Liver (tissue), 9 donors: Measurements from ENCODE around the gene HJV. TPM values are rescaled to one million over a fixed set of nuclear protein-coding genes. Genes with fewer than 3 reads are reported as not detected.

Experiments used
- DNase-seq: peaks from one replicate; pipeline ENCODE4 v3.0.0-alpha.2; 2017; ENCODE audit warnings: low spot score
- H3K27ac ChIP-seq, 2 donors: one replicate each; pipeline ENCODE4 v1.7.0; 2013; ENCODE audit warnings: inconsistent platforms in 2 of 2, low read length in 2 of 2, control low read depth in 1 of 2, low read depth in 1 of 2, mild to moderate bottlenecking in 1 of 2
- H3K27me3 ChIP-seq, 4 donors: one replicate each; pipeline versions ENCODE4 v1.6.1 to v1.7.0; 2013; ENCODE audit warnings: low read length in 3 of 4, inconsistent platforms in 1 of 4, mild to moderate bottlenecking in 1 of 4, moderate library complexity in 1 of 4; ENCODE audit not compliant: control insufficient read depth in 4 of 4, insufficient read depth in 4 of 4
- H3K36me3 ChIP-seq, 4 donors: one replicate each; pipeline versions ENCODE4 v1.6.1 to v1.7.0; 2013; ENCODE audit warnings: low read length in 3 of 4, mild to moderate bottlenecking in 3 of 4, low read depth in 1 of 4, moderate library complexity in 1 of 4; ENCODE audit not compliant: control insufficient read depth in 4 of 4, insufficient read depth in 3 of 4
- H3K4me1 ChIP-seq, 4 donors: one replicate each; pipeline versions ENCODE4 v1.6.1 to v1.7.0; 2013; ENCODE audit warnings: low read length in 3 of 4, mild to moderate bottlenecking in 3 of 4, moderate library complexity in 1 of 4; ENCODE audit not compliant: control insufficient read depth in 4 of 4, insufficient read depth in 4 of 4
- H3K4me3 ChIP-seq, 3 donors: one replicate each; pipeline versions ENCODE4 v1.6.1 to v1.7.0; 2013; ENCODE audit warnings: low read length in 3 of 3, control low read depth in 1 of 3, low read depth in 1 of 3, mild to moderate bottlenecking in 1 of 3
- H3K9ac ChIP-seq, 2 donors: one replicate each; pipeline ENCODE4 v1.7.0; 2013; ENCODE audit warnings: low read length in 2 of 2, mild to moderate bottlenecking in 2 of 2, moderate library complexity in 2 of 2, control low read depth in 1 of 2, low read depth in 1 of 2
- H3K9me3 ChIP-seq, 4 donors: one replicate each; pipeline versions ENCODE4 v1.6.1 to v1.7.0; 2013; ENCODE audit warnings: low read length in 3 of 4; ENCODE audit not compliant: control insufficient read depth in 4 of 4
- EGR1 ChIP-seq, 2 donors: IDR thresholded peaks; 2 replicates each; pipeline ENCODE4 v1.6.1; 2016 to 2018; ENCODE audit warnings: antibody characterized with exemption in 2 of 2, low read depth in 2 of 2
- FOXA1 ChIP-seq: IDR thresholded peaks from 2 replicates; pipeline ENCODE4 v1.6.1; 2016; ENCODE audit warnings: antibody characterized with exemption
- FOXA2 ChIP-seq: IDR thresholded peaks from 2 replicates; pipeline ENCODE4 v1.6.1; 2016; ENCODE audit warnings: antibody characterized with exemption
- GABPA ChIP-seq, 2 donors: IDR thresholded peaks in 1 of 2; conservative IDR thresholded peaks in 1 of 2; 2 replicates each; pipeline ENCODE4 v1.6.1; 2016; ENCODE audit warnings: antibody characterized with exemption in 2 of 2, mild to moderate bottlenecking in 1 of 2, moderate library complexity in 1 of 2
- HNF4A ChIP-seq, 2 donors: conservative IDR thresholded peaks; 2 replicates each; pipeline ENCODE4 v1.6.1; 2016; ENCODE audit warnings: antibody characterized with exemption in 2 of 2, mild to moderate bottlenecking in 2 of 2
- HNF4G ChIP-seq: IDR thresholded peaks from 2 replicates; pipeline ENCODE4 v1.6.1; 2016; ENCODE audit warnings: antibody characterized with exemption
- JUND ChIP-seq, 2 donors: IDR thresholded peaks; 2 replicates each; pipeline ENCODE4 v1.6.1; 2016; ENCODE audit warnings: antibody characterized with exemption in 2 of 2
- MAX ChIP-seq: IDR thresholded peaks from 2 replicates; pipeline ENCODE4 v1.6.1; 2016; ENCODE audit warnings: antibody characterized with exemption
- NR2F2 ChIP-seq: IDR thresholded peaks from 2 replicates; pipeline ENCODE4 v1.6.1; 2016; ENCODE audit warnings: antibody characterized with exemption
- RAD21 ChIP-seq, 2 donors: IDR thresholded peaks; 2 replicates each; pipeline ENCODE4 v1.6.1; 2016; ENCODE audit warnings: antibody characterized with exemption in 2 of 2, mild to moderate bottlenecking in 2 of 2
- RXRA ChIP-seq, 2 donors: IDR thresholded peaks; 2 replicates each; pipeline ENCODE4 v1.6.1; 2017 to 2018; ENCODE audit warnings: antibody characterized with exemption in 2 of 2, mild to moderate bottlenecking in 1 of 2
- SP1 ChIP-seq: IDR thresholded peaks from 2 replicates; pipeline ENCODE4 v1.6.1; 2018; ENCODE audit warnings: antibody characterized with exemption, mild to moderate bottlenecking
- TAF1 ChIP-seq: conservative IDR thresholded peaks from 2 replicates; pipeline ENCODE4 v1.6.1; 2016; ENCODE audit warnings: antibody characterized with exemption, mild to moderate bottlenecking
- YY1 ChIP-seq: IDR thresholded peaks from 2 replicates; pipeline ENCODE4 v1.6.1; 2016; ENCODE audit warnings: antibody characterized with exemption, mild to moderate bottlenecking
- WGBS: extraction: QIAGEN DNeasy Blood & Tissue Kit; methylation state at CpG from one replicate; pipeline ENCODE4 v1.1.7; 2013; 5-methylcytosine and 5-hydroxymethylcytosine counted together
- polyA plus RNA-seq, 2 donors: library from polyadenylated mRNA; stranded (reverse) in 1 of 2; unstranded in 1 of 2; fragments of 200-250 nt in 1 of 2; fragments of >200 nt in 1 of 2; fragmentation: Nextera tagmentation in 1 of 2; extraction: Ambion mirVana in 1 of 2; gene quantifications; one replicate each; pipeline versions ENCODE4 v1.2.1 to v1.2.3, GENCODE V29; 2013 to 2015
- total RNA-seq, 2 donors: library from RNA; depleted of rRNA; stranded (reverse); fragments of >200 nt; gene quantifications; one replicate each; pipeline ENCODE4 v1.2.3, GENCODE V29; 2014
- TF ChIP-seq, protein P1 (sequence below): fragments of 150-350 bp; IDR thresholded peaks from 2 replicates; pipeline ENCODE4 v1.5.1; 2017; ENCODE audit warnings: improper control_type of control experiment, low read depth, low read length; ENCODE audit not compliant: missing input control
- TF ChIP-seq, protein P2 (sequence below): IDR thresholded peaks from 2 replicates; pipeline ENCODE4 v1.6.1; 2016; ENCODE audit warnings: antibody characterized with exemption
- TF ChIP-seq, protein P3 (sequence below): IDR thresholded peaks from 2 replicates; pipeline ENCODE4 v1.6.1; 2016; ENCODE audit warnings: antibody characterized with exemption, mild to moderate bottlenecking
- TF ChIP-seq, protein P4 (sequence below): IDR thresholded peaks from 2 replicates; pipeline ENCODE4 v1.6.1; 2016; ENCODE audit warnings: antibody characterized with exemption
- donor health status: healthy.
- donor health status: healthy.
- donor health status: healthy.
- donor health status: healthy.
- donor health status: healthy.

HJV gene
- total and polyA plus RNA-seq, 4 donors, result 68.0 to 138 (median 97.6) TPM

- WGBS, result 99% methylated on average over 1 of the region's 1 CpG
- H3K36me3 ChIP-seq, result peaks cover 1 to 5% (median 4%) of the 10 kb centered on the region in 4 donors
- H3K4me1 ChIP-seq, result peaks cover 10 to 39% (median 31%) of the 10 kb centered on the region in 4 donors
- H3K9me3 ChIP-seq, result no peaks in the 10 kb centered on the region
- no peak overlapping the region for H3K4me3 ChIP-seq
- no peak for DNase-seq
- H3K9ac ChIP-seq, result no peak overlapping the region
- no peak overlapping the region for H3K27ac ChIP-seq
- TF ChIP-seq RAD21 (IDR thresholded peaks at IDR 0.05) (no peak), RXRA (IDR thresholded peaks at IDR 0.05) (no peak), HNF4G (no peak), FOXA2 (no peak), HNF4A (conservative IDR thresholded peaks at IDR 0.05) (no peak), YY1 (no peak), TAF1 (no peak), GABPA (IDR thresholded peaks at IDR 0.05 in 1 of 2, conservative IDR thresholded peaks at IDR 0.05 in 1 of 2) (no peak), FOXA1 (no peak), JUND (IDR thresholded peaks at IDR 0.05) (no peak), SP1 (no peak), NR2F2 (no peak)
- TF ChIP-seq, protein P1, sequence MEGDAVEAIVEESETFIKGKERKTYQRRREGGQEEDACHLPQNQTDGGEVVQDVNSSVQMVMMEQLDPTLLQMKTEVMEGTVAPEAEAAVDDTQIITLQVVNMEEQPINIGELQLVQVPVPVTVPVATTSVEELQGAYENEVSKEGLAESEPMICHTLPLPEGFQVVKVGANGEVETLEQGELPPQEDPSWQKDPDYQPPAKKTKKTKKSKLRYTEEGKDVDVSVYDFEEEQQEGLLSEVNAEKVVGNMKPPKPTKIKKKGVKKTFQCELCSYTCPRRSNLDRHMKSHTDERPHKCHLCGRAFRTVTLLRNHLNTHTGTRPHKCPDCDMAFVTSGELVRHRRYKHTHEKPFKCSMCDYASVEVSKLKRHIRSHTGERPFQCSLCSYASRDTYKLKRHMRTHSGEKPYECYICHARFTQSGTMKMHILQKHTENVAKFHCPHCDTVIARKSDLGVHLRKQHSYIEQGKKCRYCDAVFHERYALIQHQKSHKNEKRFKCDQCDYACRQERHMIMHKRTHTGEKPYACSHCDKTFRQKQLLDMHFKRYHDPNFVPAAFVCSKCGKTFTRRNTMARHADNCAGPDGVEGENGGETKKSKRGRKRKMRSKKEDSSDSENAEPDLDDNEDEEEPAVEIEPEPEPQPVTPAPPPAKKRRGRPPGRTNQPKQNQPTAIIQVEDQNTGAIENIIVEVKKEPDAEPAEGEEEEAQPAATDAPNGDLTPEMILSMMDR, result no peak
- TF ChIP-seq, protein P2, sequence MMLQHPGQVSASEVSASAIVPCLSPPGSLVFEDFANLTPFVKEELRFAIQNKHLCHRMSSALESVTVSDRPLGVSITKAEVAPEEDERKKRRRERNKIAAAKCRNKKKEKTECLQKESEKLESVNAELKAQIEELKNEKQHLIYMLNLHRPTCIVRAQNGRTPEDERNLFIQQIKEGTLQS, result no peak
- TF ChIP-seq, protein P3, sequence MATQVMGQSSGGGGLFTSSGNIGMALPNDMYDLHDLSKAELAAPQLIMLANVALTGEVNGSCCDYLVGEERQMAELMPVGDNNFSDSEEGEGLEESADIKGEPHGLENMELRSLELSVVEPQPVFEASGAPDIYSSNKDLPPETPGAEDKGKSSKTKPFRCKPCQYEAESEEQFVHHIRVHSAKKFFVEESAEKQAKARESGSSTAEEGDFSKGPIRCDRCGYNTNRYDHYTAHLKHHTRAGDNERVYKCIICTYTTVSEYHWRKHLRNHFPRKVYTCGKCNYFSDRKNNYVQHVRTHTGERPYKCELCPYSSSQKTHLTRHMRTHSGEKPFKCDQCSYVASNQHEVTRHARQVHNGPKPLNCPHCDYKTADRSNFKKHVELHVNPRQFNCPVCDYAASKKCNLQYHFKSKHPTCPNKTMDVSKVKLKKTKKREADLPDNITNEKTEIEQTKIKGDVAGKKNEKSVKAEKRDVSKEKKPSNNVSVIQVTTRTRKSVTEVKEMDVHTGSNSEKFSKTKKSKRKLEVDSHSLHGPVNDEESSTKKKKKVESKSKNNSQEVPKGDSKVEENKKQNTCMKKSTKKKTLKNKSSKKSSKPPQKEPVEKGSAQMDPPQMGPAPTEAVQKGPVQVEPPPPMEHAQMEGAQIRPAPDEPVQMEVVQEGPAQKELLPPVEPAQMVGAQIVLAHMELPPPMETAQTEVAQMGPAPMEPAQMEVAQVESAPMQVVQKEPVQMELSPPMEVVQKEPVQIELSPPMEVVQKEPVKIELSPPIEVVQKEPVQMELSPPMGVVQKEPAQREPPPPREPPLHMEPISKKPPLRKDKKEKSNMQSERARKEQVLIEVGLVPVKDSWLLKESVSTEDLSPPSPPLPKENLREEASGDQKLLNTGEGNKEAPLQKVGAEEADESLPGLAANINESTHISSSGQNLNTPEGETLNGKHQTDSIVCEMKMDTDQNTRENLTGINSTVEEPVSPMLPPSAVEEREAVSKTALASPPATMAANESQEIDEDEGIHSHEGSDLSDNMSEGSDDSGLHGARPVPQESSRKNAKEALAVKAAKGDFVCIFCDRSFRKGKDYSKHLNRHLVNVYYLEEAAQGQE, result no peak
- TF ChIP-seq, protein P4, sequence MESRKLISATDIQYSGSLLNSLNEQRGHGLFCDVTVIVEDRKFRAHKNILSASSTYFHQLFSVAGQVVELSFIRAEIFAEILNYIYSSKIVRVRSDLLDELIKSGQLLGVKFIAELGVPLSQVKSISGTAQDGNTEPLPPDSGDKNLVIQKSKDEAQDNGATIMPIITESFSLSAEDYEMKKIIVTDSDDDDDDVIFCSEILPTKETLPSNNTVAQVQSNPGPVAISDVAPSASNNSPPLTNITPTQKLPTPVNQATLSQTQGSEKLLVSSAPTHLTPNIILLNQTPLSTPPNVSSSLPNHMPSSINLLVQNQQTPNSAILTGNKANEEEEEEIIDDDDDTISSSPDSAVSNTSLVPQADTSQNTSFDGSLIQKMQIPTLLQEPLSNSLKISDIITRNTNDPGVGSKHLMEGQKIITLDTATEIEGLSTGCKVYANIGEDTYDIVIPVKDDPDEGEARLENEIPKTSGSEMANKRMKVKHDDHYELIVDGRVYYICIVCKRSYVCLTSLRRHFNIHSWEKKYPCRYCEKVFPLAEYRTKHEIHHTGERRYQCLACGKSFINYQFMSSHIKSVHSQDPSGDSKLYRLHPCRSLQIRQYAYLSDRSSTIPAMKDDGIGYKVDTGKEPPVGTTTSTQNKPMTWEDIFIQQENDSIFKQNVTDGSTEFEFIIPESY, result no peak
- H3K27me3 ChIP-seq, result no peaks in the 10 kb centered on the region
Measured at GRCh38 chr1:145987926-145988325, 33.6 kb downstream of the HJV start.

DNA sequence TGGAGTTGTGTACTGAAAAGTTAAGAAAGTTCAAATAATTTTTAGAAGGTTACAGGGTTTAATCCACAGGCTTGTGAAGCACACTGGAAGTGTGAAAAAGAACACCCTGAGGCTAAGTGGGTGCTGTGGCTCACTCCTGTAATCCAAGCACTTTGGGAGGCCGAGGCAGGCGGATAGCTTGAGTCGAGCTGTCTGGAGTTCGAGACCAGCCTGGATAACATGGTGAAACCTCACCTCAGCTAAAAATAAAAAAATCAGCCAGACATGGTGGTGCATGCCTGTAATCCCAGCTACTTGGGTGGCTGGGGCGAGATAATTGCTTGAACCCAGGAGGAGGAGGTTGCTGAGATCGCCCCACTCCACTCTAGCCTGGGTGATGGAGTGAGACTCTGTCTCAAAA is 35.0 kb downstream of the HJV start:
- H3K4me1 ChIP-seq, result peaks cover 16 to 41% (median 28%) of the 10 kb centered on the region in 4 donors
- no peaks in the 10 kb centered on the region for H3K27me3 ChIP-seq
- H3K36me3 ChIP-seq, result no peaks in the 10 kb centered on the region
- no peak overlapping the region for H3K27ac ChIP-seq
- TF ChIP-seq, protein P4, result no peak
- TF ChIP-seq FOXA1, result no peak
- no peak for TF ChIP-seq EGR1 (IDR thresholded peaks at IDR 0.05; ENCODE audit: low read depth in 2 of 2)
- no peak for TF ChIP-seq HNF4A (conservative IDR thresholded peaks at IDR 0.05)
- TF ChIP-seq SP1, result no peak
- no peak for TF ChIP-seq GABPA (IDR thresholded peaks at IDR 0.05 in 1 of 2, conservative IDR thresholded peaks at IDR 0.05 in 1 of 2)
- TF ChIP-seq, protein P1, result no peak
- TF ChIP-seq NR2F2, result no peak
- TF ChIP-seq FOXA2, result no peak
- TF ChIP-seq MAX, result no peak
- TF ChIP-seq YY1, result no peak
- TF ChIP-seq RAD21 (IDR thresholded peaks at IDR 0.05), result no peak
- H3K4me3 ChIP-seq, result no peak overlapping the region
- no peak overlapping the region for H3K9ac ChIP-seq
- no peak for DNase-seq
- 97% methylated on average over 6 of the region's 6 CpGs for WGBS
- H3K9me3 ChIP-seq, result no peaks in the 10 kb centered on the region
